HG02763 (cell line): ENCODE results near the gene A3GALT2.
A peak's percentile ranks its signal among the peaks of the same experiment; 100 is the strongest.

Experiments used
- ATAC-seq: cut with Tn5 transposase; IDR thresholded peaks from one replicate; pipeline ENCODE4 v1.9.1; 2021; ENCODE audit warnings: mild to moderate bottlenecking, moderate library complexity; ENCODE audit not compliant: unreplicated experiment

A3GALT2 gene

DNA sequence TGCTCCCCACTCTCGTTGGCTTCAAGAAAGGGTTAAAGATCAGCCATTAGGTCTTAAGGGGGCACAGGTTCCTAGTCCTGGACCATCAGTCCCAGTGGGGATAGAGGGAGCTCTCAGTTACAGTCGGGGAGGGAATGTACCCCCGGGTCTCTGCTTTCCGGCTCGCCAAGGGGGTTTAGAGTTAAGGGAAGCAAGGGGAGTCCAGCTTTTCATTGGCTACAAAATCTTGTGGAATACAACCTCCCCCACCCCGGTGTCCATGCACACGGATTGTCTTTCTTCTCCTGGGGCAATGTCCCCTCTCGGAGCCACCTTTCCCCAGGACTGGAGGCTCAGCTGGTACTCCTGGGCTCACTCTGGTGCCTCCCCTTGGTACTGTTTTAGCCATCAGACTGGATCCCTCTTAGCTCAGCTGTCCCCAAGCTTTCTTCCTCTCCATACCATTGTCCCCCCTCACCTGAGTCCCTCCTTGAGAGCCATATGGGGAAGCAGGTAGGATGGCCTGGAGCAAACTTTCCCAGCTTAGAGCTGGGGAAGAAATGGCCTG, at the start of gene A3GALT2:
TSS of gene A3GALT2 (minus strand) at position 480 of the 547 bp plus-strand sequence. CDS start at position 480, 0 bp downstream.
- no peak for ATAC-seq

DNA sequence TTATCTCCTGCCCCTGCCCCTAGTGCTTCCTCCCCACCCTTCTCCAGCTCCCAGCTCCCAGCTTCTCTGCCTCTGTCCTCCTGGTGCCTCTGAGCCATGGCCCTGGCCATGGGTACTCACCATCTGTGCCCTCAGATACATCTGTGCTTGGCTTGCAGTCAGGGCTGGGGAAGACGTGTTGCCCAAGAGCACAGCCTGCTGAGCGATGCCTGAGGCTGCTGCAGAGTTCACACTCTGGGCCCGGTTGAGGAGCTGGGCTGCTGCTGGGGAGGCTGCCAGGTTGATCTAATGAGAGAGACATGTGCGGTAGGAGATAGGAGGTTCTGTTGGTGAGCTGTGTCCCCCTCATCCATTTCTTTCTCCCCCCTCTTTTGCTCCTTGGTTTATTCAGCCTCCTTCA, 49.4 kb upstream of the A3GALT2 start:
- ATAC-seq: no peak

DNA sequence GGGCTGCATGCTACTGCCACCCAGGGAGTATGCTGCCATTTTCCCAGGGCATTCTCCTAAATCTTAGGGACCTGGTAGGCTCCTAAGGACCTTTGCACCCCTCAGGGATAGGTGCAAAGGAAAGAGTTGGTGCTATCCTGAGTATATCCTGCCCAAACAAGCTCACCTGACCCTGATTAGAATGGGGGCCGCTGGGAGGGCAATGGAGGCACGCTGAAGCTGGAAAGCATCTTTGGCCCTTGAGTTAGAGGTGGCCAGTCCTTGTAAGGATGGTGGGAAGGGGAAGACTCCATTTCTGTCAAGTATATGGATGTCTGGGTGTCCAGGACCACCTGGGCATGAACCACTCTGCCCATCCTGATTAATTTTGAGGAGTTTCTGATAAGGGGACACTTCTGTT, 48.9 kb upstream of the A3GALT2 start:
- ATAC-seq: no peak

DNA sequence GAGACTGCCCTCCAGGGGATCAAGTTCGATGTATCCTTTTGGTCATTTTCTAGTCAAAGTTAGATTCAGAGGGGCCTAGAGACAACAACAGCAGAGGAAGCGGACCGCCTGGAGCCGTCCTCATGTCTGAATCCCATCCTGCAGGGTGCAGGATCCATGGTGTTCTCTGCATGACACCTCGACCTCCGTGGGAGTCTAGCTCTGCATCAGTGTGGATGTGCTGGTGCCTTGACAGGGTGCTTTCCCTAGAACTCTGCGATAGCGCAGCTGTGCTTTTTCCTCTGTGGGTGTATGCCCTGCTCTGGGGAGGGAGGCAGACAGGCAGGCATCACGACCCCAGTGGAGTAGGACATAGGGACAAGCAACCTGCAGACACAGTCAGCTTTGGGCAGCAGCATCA, 48.2 kb upstream of the A3GALT2 start:
- no peak for ATAC-seq

DNA sequence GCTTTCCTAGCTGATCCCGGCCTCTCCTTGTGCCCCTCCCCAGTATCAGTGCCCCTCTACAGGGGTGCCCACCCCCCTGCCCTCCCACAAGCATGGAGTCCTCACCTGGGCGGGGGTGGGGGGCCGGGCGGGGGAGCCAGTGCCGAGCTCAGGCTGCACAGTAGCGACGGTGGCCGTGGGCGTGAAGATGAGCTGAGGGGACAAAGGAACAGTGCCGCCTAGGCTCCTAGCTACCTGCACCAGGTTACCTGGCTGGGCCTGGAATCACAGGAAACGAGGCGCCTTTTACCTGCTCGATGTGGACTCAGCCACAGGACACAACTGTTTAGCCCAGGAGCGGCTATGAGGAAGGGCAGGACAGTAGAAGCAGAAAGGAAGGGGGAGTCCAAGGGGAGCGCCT, 47.5 kb upstream of the A3GALT2 start:
- no peak for ATAC-seq

DNA sequence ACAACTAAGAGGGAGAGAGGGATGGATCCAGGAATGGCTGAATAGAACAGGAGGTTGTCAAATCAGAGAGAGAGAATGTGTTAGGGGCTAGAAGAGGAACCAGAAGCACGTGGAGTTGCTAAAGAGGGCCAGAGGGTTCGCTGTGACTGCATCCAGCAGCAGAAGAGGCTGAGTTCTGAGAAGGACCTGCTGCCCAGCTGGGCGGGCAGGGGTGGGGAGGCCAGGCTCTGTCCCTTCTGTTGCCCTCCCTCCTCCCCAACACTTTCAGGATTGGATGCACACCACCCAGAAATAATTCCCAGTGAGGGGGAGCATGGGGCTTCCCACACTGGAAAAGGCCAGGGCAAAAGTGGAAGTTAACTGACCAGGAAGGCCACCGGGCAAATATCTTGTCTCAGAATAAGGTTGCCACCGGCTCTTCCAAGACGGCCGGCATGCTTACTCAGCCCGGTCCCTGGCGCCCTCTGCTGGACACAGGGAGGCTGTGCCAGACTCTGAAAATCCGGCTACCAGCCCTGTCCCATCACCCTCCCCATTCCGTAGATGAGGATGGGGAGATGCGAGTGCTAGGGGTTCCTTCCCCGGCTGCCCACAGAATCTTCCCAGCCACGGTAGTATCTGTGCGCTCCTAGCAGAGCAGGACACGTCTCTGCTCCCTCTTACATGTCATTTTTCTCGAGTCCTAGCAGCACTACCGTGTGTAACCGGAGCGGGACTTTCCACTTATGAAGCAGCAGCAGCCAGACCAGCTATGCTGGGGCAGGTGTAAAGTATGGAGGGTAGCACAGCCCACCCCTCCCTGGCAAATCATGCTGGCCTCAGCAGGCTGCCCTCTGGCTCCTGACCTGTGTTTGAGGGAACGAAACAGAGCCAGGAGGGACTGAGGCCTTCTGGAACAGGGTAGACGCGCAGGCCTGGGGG, 46.8 kb upstream of the A3GALT2 start:
- ATAC-seq: peak; percentile 63

DNA sequence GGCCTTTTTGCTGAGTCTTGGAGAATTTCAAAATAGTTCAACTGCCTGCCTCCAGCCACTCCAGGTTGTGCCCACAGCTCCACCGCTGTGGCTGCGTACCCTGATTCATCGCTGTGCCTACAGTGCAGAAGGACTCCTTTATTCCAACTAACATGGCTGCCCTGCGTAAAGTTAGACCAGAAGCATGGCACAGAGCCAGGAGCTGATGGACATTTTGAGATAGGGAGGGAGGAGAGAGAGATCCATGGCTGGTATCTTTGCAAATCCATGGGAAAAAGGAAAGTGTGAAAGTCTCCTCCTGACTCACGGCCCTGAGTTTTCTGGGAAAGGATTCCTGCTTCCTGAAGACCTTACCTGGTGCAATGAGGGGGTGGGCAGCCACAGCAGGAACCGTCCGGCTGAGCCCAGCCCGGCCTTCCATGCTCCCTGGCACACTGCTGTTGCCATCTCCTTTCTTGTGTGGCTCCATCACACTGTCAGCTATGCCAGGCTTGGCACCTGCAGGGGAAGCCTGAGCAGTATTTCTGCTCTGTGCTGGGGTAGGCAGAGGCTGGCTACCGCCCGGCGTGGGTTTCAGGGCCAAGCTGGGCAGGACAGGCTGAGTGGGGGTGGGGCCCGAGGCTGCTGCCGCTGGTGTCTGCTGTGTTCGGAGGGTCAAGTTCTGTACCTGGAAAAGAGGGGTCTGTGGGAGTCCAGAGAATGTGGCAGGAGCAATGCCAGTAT, 46.0 kb upstream of the A3GALT2 start:
- ATAC-seq: no peak

DNA sequence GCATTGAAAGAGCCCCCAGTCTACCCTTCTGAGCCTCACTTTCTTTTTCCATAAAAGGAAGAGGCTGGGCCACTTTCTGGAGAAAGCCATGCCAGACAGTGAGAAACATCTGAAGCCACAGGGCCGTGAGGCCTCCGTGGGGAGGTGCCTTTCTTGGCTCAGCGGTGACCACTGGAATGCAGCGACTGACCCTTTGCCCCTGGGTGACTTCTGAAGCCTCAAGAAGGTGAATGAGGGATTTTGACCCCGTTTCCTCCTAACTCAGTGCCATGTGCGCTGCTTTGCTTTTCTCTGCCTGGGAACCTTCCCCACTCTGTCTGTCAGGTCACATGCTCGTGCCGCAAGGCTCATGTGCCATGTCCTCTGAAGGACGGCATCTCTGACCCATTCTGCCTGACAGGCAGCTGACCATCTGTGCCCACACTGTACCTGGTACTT, 44.7 kb upstream of the A3GALT2 start:
- no peak for ATAC-seq

DNA sequence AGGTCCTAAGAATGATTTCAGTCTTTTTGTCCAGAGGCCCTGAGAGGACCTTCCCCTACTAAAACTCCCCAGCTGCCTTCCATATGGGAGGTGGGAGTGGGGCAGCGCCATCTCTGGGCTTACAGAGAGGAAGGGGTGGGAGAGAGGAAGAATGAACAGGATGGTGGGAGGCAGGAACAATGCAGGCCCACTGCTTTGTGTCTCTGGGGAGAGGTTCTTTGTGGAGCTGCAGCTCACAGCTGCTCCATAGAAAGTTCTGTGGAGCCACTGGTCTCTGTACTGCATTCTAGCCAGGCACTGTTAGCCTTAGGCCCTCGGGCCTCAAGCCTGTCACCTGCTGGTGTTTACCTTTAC, 43.6 kb upstream of the A3GALT2 start:
- no peak for ATAC-seq

DNA sequence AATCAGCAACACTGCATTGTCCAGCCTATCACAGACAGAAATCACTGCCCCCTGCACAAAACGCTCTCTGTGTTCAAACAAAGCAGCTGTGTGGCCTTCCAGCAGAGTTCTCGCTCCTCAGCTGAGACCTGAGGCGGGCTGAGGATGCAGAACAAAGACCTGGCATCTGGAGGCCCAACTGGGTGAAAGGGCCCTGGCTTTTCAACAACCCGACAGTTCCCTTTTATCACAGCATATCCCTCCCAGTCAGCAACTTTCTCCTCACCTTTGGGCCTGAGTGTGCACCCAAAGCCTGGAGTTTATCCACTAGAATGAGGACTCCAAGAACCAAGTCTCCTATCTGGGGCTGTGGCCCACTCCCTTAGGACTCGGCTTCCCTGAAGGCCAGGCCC, 42.6 kb upstream of the A3GALT2 start:
- ATAC-seq: no peak

DNA sequence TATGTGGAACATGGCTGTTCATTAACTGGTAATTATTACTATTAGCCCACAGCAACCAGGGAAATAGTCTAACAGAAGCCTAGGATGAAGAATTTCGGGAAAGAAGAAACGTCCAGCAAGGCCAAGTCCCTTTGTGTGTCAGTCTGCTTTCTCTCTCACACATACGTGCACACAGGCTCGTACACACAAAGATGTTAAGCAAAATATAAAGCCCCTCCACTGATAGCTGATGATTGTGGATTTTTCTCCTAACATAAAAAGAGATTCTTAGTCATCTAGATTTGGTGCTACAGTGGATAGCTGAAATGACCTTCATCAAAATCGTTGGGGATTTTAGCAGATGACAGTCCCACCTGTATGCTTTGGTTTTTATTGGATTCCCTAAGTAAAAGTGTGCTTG, 42.1 kb upstream of the A3GALT2 start:
- ATAC-seq: no peak

DNA sequence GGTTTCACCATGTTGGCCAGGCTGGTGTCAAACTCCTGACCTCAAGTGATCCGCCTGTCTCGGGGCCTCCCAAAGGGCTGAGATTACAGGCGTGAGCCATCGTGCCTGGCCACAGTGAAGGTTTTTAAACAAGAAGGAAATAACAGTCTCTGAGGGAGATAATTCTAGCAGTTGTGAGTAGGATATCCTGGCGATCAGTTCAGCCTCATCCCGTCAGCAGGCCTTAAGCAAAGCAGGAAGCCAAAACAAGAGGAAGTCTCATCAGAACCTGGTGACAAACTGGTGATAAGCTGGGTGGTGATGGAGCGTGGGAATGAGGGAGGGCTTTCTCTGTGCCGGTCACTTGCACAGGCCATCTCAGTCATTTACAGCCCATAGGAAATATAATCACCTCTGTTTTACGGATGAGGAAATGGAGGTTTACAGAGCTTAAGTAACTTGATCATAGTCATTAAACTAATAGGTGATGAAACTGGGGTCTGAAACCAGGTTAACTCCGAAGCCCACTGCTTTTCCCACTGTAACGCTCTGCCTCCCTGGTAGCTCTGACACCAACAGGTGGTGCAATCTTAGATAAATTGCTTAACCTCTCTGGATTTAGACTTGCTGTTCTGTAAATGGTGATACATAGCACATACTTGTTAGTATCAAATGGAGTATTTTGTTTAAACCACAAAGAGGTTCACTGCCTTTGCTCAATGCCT, 40.8 kb upstream of the A3GALT2 start:
- no peak for ATAC-seq

DNA sequence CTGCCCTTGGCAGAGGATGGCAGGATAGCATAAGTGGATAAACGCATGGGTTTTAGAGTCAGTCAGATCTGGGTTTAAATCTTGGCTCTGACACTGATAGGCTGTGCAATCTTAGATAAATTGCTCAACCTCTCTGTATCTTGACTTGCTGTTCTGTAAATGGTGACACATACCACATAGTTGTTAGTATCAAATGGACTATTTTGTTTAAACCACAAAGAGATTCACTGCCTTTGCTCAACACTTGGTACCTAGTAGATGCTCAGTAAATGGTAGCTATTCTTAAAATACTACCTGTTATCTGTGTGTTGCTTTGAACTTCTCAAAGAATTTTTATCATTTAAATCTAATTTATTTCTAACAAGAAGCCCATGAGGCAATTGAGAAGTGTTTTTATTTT, 39.5 kb upstream of the A3GALT2 start:
- ATAC-seq: no peak

DNA sequence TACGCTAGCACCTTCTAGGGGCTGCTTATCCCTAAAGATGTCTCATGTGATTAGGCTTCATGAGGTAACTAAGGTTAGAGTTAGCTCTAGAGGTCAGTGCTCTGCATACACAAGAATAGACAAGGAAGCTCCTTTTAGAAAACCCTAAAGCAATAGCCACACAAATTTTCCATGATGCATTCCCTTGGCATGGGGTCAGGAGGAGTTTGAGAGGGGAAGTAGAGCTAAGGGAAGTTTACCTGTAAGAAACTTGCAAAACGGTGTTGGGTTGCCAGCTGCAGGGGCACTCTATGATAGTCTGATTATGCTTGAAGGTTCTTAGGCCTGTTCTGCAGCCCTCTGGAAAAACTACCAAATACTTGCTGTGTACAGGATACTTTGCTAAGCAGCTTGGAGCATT, 39.0 kb upstream of the A3GALT2 start:
- no peak for ATAC-seq

DNA sequence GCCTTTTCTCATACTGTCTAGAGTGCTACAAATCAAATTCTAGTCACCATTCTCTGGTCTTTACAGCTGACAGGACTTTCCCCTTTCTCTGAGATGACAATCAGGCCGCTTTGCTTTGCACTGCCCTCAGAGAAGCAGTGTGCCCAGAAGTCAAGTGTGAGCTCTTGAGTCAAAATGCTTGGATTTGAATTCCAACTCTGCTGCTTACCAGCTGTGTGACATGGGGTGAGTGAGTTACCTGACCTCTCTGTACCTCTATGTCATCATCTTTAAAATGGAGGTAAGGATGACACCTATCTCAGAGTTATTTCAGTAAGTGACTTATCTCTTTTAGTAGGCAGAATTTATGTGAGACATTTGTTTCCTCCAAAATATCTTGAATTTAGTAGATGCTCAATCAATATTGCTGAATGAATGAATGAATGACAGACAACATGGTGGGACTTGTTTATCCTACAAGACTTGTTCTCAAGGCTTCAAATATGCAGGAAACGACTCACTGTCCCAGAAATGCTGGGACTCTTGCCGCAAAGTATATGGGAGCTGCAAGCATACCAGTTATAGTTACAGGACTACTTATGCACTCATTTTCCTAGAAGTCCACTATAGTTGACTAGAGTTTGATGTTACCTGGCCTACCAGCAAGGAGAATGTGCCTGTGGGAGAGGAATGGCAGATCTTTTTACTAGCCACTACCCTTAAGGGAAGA, 38.1 kb upstream of the A3GALT2 start:
- ATAC-seq: no peak

DNA sequence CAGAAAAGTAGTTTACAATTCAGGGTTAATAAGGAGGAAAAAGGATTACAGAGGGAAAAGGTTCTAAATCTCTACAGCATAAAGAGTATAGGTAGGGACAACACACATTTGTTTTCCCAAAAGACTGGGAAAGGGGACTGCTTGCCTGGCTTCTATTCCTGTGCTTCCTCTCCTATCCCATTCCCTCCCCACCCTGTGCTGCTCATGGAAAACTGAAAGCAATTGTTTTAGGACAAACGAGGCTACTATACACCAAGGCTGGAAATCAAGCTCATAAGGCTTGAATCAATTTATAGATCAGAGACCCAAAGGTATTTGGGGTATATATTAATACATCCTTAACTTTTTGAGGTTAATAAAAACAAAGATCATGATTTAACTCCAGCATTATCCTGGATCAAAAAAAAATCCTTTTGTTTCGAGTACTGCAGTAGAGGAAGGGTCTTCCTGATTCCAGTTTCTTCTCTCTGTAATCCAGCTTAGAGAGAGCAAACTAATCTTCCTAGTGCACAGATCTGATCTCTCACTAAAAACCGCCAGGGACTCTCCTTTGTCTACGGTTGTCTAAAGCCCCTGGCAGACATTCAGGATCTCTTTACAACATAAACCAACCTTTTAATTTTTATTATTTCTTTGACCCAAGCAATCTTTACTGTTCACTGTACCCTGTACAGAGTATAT, 37.4 kb upstream of the A3GALT2 start:
- no peak for ATAC-seq

DNA sequence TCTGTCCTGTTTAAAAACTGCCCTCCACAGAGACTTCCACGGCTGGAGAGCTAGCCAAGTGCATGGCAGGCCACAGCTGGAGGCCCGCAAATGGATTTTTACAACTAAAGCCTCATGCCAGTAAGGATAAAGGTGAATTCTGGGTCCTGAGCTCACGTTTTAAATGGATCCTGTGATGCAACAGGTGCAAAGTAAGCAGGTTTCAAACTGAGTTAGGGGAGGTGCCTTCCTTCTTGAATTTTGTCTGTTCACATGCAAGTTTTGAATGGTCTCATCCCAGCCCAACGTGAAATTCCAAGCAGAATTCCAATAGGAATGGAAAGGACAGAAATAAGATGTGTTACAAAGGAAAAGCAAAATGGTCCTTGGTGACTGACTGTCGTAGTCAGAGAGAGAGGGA, 36.2 kb upstream of the A3GALT2 start:
- ATAC-seq: no peak

DNA sequence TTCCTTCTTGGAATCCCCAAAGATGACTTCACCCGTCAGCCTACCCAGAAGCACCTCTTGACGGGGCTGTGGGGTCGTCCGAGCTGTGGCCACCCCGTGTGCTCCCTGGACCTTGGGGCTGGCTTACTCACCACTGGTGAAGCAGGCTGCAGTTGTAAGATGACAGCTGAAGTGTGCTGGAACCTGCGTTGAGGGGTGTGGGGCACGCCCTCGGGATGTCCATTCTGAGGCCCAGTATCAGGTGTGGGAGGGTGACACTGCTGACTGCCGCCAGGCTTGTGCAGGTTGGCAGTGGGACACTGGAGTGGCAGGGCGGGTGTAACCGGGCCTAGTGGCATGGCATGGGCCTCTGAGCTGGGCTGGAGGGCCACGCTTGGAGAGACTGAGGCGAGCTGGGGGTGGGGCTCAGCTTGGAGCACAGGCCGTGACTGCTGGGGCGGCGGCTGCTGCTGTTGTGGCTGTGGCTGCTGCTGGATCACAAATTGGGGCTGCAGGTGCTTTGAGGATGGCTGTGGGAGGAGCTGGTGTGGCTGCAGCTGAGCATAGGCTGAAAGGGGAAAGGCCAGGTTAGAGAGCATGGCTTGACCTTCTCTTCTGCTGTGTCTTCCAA, 33.9 kb upstream of the A3GALT2 start:
- no peak for ATAC-seq

DNA sequence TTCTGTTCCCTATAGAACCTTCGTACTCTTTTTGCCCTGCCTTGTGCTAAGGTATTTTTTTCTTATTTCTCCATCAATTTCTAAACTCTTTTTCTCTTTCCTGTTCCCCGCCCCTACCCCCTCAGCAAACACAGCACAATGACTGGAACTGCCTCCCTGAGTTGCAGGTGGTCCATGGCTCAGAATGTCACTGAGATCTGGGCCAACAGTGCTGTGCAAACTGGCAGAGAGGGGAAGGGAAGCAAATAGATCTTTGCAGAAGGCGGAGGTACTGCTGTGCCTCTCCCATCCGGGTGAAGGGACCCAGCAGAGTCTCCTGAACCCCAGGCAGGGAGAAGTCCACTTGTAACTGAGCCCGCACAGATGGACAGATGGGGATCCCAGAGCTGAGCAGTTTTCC, 32.6 kb upstream of the A3GALT2 start:
- ATAC-seq: no peak

DNA sequence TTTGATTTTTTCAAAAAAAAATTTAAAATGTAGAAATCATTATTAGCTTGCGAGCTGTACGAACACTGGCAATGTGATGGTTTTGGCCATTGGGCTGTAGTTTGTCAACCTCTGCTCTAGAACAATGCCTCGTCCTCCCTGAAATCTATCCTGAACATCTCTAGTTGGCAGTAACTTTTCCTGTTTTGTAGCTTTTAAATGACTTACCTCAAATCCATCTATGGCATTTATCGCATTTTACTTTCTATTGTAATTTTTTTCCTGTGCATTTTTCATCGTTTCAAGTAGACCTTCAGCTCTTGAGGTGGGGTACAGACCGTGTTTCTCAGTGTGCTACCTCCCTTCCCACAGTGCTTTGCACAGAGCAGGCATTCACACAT, 30.4 kb upstream of the A3GALT2 start:
- ATAC-seq: no peak
